Endothelial cell of umbilical vein (primary cell): ENCODE data around the gene PCGF2. TPM values are rescaled to one million over a fixed set of nuclear protein-coding genes. Genes with fewer than 3 reads are reported as not detected.

ENCODE experiments used
- BruUV-seq: library from RNA; stranded (reverse); fragments of 400-500 nt; replicated peaks from 2 replicates; lab custom pipeline; 2021; lab: Mats Ljungman, UMichigan
- CTCF ChIA-PET: fragments of 300-600, 350-600 bp; sonication (Branson Sonifier 250); formaldehyde crosslinking; loops from one replicate; lab custom pipeline; 2021; ENCODE audit warnings: antibody characterized with exemption, inconsistent platforms; lab: Charles Lee
- POLR2A ChIA-PET: fragments of 300-600, 350-600 bp; sonication (Branson Sonifier 250); formaldehyde crosslinking; loops from one replicate; lab custom pipeline; 2021; ENCODE audit warnings: antibody characterized with exemption, inconsistent platforms; lab: Charles Lee
- DNase-seq: peaks from one replicate; pipeline ENCODE4 v3.0.0-alpha.2; 2011; ENCODE audit warnings: low read depth, low spot score
- FAIRE-seq: peaks from 2 replicates; lab custom pipeline; 2011; peaks lifted over from hg19 to GRCh38; lab: Jason Lieb, UNC
- H2AFZ ChIP-seq: 2 replicates; pipeline ENCODE4 v1.6.0; 2012; ENCODE audit warnings: low read depth, low read length, control low read depth, inconsistent platforms
- H3K27ac ChIP-seq: 2 replicates; pipeline ENCODE4 v1.5.1; 2011; ENCODE audit warnings: low read depth, mild to moderate bottlenecking, control low read depth, low read length, moderate library complexity; ENCODE audit not compliant: insufficient read depth
- H3K27me3 ChIP-seq, 2 experiments: 2 replicates each; pipeline versions ENCODE4 v1.6.0 to v1.6.1; 2011; ENCODE audit warnings: low read length in 2 of 2, mixed read lengths in 1 of 2; ENCODE audit not compliant: control insufficient read depth in 2 of 2, insufficient read depth in 2 of 2
- H3K36me3 ChIP-seq, 2 experiments: 2 replicates in 1 of 2; 3 replicates in 1 of 2; pipeline ENCODE4 v1.5.1; 2011; ENCODE audit warnings: low read length in 2 of 2, mild to moderate bottlenecking in 1 of 2, moderate library complexity in 1 of 2; ENCODE audit not compliant: control insufficient read depth in 2 of 2, insufficient read depth in 2 of 2; ENCODE audit errors: extremely low read depth in 1 of 2
- H3K4me1 ChIP-seq: 3 replicates; pipeline ENCODE4 v1.5.1; 2011; ENCODE audit warnings: mild to moderate bottlenecking, low read length; ENCODE audit not compliant: control insufficient read depth, insufficient read depth; ENCODE audit errors: extremely low read depth
- H3K4me2 ChIP-seq: 2 replicates; pipeline ENCODE4 v1.6.1; 2011; ENCODE audit warnings: low read length, control low read depth, mixed read lengths; ENCODE audit not compliant: insufficient read depth
- H3K4me3 ChIP-seq, 3 experiments: fragments of 200-600 bp in 1 of 3; sonication (generic), shearing (Covaris generic) in 1 of 3; replicated peaks in 1 of 3; 2 replicates each; pipeline ENCODE4 v1.5.1; 2011 to 2016; ENCODE audit warnings: control low read depth in 3 of 3, low read length in 3 of 3, mild to moderate bottlenecking in 2 of 3, inconsistent platforms in 1 of 3, low read depth in 1 of 3, moderate library complexity in 1 of 3; ENCODE audit not compliant: insufficient read depth in 1 of 3
- H3K79me2 ChIP-seq: 2 replicates; pipeline ENCODE4 v1.6.0; 2012; ENCODE audit warnings: low read length, inconsistent platforms; ENCODE audit not compliant: control insufficient read depth, insufficient read depth
- H3K9ac ChIP-seq: replicated peaks from 2 replicates; pipeline ENCODE3; 2011; ENCODE audit warnings: low read length, control low read depth; ENCODE audit not compliant: insufficient read depth; ENCODE audit errors: extremely low read depth
- H3K9me1 ChIP-seq: replicated peaks from 3 replicates; pipeline ENCODE4 v1.6.0; 2011; ENCODE audit warnings: mild to moderate bottlenecking, low read length; ENCODE audit not compliant: control insufficient read depth, insufficient read depth; ENCODE audit errors: extremely low read depth
- H3K9me3 ChIP-seq: replicated peaks from 2 replicates; pipeline ENCODE4 v1.5.1; 2012; ENCODE audit warnings: low read length, inconsistent platforms; ENCODE audit not compliant: control insufficient read depth, insufficient read depth
- H4K20me1 ChIP-seq: replicated peaks from 2 replicates; pipeline ENCODE3; 2011; ENCODE audit warnings: mild to moderate bottlenecking, low read length; ENCODE audit not compliant: control insufficient read depth, insufficient read depth; ENCODE audit errors: extremely low read depth
- CTCF ChIP-seq, 2 donors: IDR thresholded peaks; 1 replicate in 1 of 2; 2 replicates in 1 of 2; pipeline ENCODE4 v1.5.1; 2011; ENCODE audit warnings: low read length in 2 of 2, mild to moderate bottlenecking in 2 of 2, moderate library complexity in 2 of 2, control low read depth in 1 of 2, inconsistent platforms in 1 of 2, low read depth in 1 of 2; ENCODE audit not compliant: insufficient read depth in 1 of 2; ENCODE audit errors: extremely low read depth in 1 of 2
- EZH2 ChIP-seq: IDR thresholded peaks from 2 replicates; pipeline ENCODE4 v1.6.1; 2012; ENCODE audit warnings: borderline replicate concordance, low read depth, mild to moderate bottlenecking, moderate library complexity, low read length, inconsistent platforms; ENCODE audit not compliant: severe bottlenecking
- FOS ChIP-seq: IDR thresholded peaks from 2 replicates; pipeline ENCODE4 v1.6.1; 2011; ENCODE audit warnings: mild to moderate bottlenecking, low read length, moderate library complexity, borderline replicate concordance; ENCODE audit not compliant: insufficient read depth
- GATA2 ChIP-seq: IDR thresholded peaks from 2 replicates; pipeline ENCODE4 v1.7.0; 2011; ENCODE audit warnings: low read depth, mild to moderate bottlenecking, moderate library complexity, mixed read lengths, low read length; ENCODE audit not compliant: insufficient read length, insufficient read depth
- JUN ChIP-seq: IDR thresholded peaks from 2 replicates; pipeline ENCODE4 v1.6.1; 2011; ENCODE audit warnings: borderline replicate concordance, low read depth; ENCODE audit not compliant: insufficient read length, insufficient read depth
- MYC ChIP-seq: IDR thresholded peaks from one replicate; pipeline ENCODE4 v1.6.1; 2011; ENCODE audit warnings: mild to moderate bottlenecking, low read depth, low read length
- POLR2A ChIP-seq: IDR thresholded peaks from 2 replicates; pipeline ENCODE4 v1.6.1; 2012; ENCODE audit warnings: low read depth, mild to moderate bottlenecking, control low read depth, low read length
- POLR2AphosphoS5 ChIP-seq: IDR thresholded peaks from 2 replicates; pipeline ENCODE4 v1.6.1; 2012; ENCODE audit warnings: low read depth, mild to moderate bottlenecking, control low read depth, low read length, moderate library complexity; ENCODE audit not compliant: insufficient read depth
- dilution Hi-C: fragments of 300-500 bp; cut with MboI; formaldehyde crosslinking; loops from one replicate; pipeline ENCODE4 v1.15.0; 2019; ENCODE audit warnings: low sequenced_read_pairs; ENCODE audit not compliant: extremely low pct_ligation_motif_present
- intact Hi-C: fragments of 100-400 bp; cut with micrococcal nuclease; formaldehyde crosslinking; loops from one replicate; pipeline ENCODE4 v1.10.0; 2022
- polyA plus RNA-seq, 4 experiments: library from polyadenylated mRNA; depleted of rRNA in 3 of 4; stranded (reverse) in 3 of 4; unstranded in 1 of 4; fragments of >200 nt; gene quantifications; 2 replicates each; pipeline versions ENCODE4 v1.2.1 to v1.2.3, GENCODE V29; 2011 to 2012; ENCODE audit warnings: missing spikeins in 1 of 4
- total RNA-seq: library from RNA; stranded (reverse); gene quantifications from 2 replicates; pipeline ENCODE4 v1.2.3, GENCODE V29; 2021
- TF ChIP-seq, protein P1 (sequence below): IDR thresholded peaks from 2 replicates; pipeline ENCODE4 v1.6.1; 2011; ENCODE audit not compliant: insufficient read depth, insufficient read length

PCGF2 gene
- total and polyA plus RNA-seq, 2 donors (not counting 3 experiments of a cell fraction or from before 2014, with no cell fraction given) = 39.8 to 78.4 TPM

- H3K27ac ChIP-seq = no peak overlapping the region
- H3K9ac ChIP-seq = no peak overlapping the region
- no peak overlapping the region for H3K4me2 ChIP-seq
- TF ChIP-seq, protein P1, sequence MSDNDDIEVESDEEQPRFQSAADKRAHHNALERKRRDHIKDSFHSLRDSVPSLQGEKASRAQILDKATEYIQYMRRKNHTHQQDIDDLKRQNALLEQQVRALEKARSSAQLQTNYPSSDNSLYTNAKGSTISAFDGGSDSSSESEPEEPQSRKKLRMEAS = no peak
- peak; percentile 77 for TF ChIP-seq FOS
- H3K36me3 ChIP-seq = no peaks in the 10 kb centered on the region
- H3K4me3 ChIP-seq = no peak overlapping the region
- no TSS peak for BruUV-seq
- no peaks in the 10 kb centered on the region for H3K9me3 ChIP-seq
- ChIA-PET CTCF (interaction anchor here (0.9 to 3.5 kb wide), 10 partner anchors 10 to 129 kb away, joined by 3 to 26 read pairs (median 4); partner anchors contain the start of gene MLLT6), POLR2A (interaction anchor here (0.7 to 1.5 kb wide), 3 partner anchors 13 to 193 kb away, joined by 3 to 6 read pairs (median 5); partner anchors contain the start of gene MLLT6)
- intact Hi-C loops = no loop called here
- H2AFZ ChIP-seq = peak overlapping the region; percentile 35
- no peaks in the 10 kb centered on the region for H3K27me3 ChIP-seq
- FAIRE-seq (no peak), DNase-seq (peak; percentile 45)
- no peaks in the 10 kb centered on the region for H3K9me1 ChIP-seq
- dilution Hi-C loops = no loop called here
- H3K79me2 ChIP-seq = no peaks in the 10 kb centered on the region
- no peaks in the 10 kb centered on the region for H4K20me1 ChIP-seq
- H3K4me1 ChIP-seq = peaks cover 6% of the 10 kb centered on the region
Observed at GRCh38 chr17:38687286-38687685, 60.9 kb downstream of the PCGF2 start.

- Histone ChIP-seq H3K27me3 (no peaks in the 10 kb centered on the region), H3K4me2 (no peak overlapping the region), H3K27ac (no peak overlapping the region), H3K4me1 (peaks cover 6% of the 10 kb centered on the region), H4K20me1 (no peaks in the 10 kb centered on the region), H3K9me3 (no peaks in the 10 kb centered on the region), H3K79me2 (no peaks in the 10 kb centered on the region), H3K4me3 (no peak overlapping the region), H3K36me3 (no peaks in the 10 kb centered on the region), H3K9me1 (no peaks in the 10 kb centered on the region), H2AFZ (no peak overlapping the region), H3K9ac (no peak overlapping the region)
- POLR2A ChIA-PET = no interaction called here
- DNase-seq = no peak
- CTCF ChIA-PET = interaction anchor here (3.5 kb wide), 1 partner anchor 8 kb away, joined by 26 read pairs; no protein-coding TSS in a partner anchor
- FAIRE-seq = no peak
- dilution Hi-C loops = no loop called here
- intact Hi-C loops = no loop called here
- TF ChIP-seq GATA2 = no peak
- no peak for TF ChIP-seq EZH2
- TF ChIP-seq, protein P1 = no peak
- TF ChIP-seq POLR2A = no peak
- no peak for TF ChIP-seq FOS
- TF ChIP-seq CTCF (IDR thresholded peaks at IDR 0.05; ENCODE audit: extremely low read depth in 1 of 2, insufficient read depth in 1 of 2, low read depth in 1 of 2, low read length in 2 of 2) = no peak
- TF ChIP-seq JUN = no peak
- no peak for TF ChIP-seq POLR2AphosphoS5
- no peak for TF ChIP-seq MYC
- no TSS peak for BruUV-seq
Observed at GRCh38 chr17:38685491-38685890, 62.6 kb downstream of the PCGF2 start.
